OCI-LY3 (cell line): ENCODE measurements around the gene ELMO1.

Experiments used
- CTCF ChIP-seq: fragments of 200-600, 300-600 bp; sonication (generic); IDR thresholded peaks from 2 replicates; pipeline ENCODE4 v1.5.1; 2014; ENCODE audit warnings: antibody characterized with exemption, low read length, low read depth
- EZH2phosphoT487 ChIP-seq: fragments of 200-600 bp; shearing (Covaris generic); IDR thresholded peaks from 2 replicates; pipeline ENCODE4 v1.6.1; 2018; ENCODE audit warnings: antibody characterized with exemption, mixed run types, low read depth

- TF ChIP-seq CTCF (peak; percentile 54), EZH2phosphoT487 (no peak)
These were observed 47.0 kb upstream of the ELMO1 start for GRCh38 chr7:37495574-37496184.
